GM12891 (cell line): ENCODE results near the gene DCLK2.
A peak's percentile ranks its signal among the peaks of the same experiment; 100 is the strongest.
"Not testable (repeated sequence)": the region's sequence is repeated elsewhere in the genome, so short reads cannot be mapped to it uniquely, and the experiment has no call there.

Experiments
- DNase-seq: peaks from one replicate; pipeline ENCODE4 v3.0.0; 2011; ENCODE audit warnings: low spot score; ENCODE audit not compliant: insufficient read length
- FAIRE-seq: peaks from 2 replicates; lab custom pipeline; 2011; peaks lifted over from hg19 to GRCh38; lab: Jason Lieb, UNC
- PAX5 ChIP-seq: IDR thresholded peaks from 2 replicates; pipeline ENCODE4 v1.6.1; 2011; ENCODE audit warnings: low read length, moderate library complexity, mild to moderate bottlenecking; ENCODE audit not compliant: insufficient read depth, severe bottlenecking
- POLR2A ChIP-seq: IDR thresholded peaks from 2 replicates; pipeline ENCODE4 v1.6.1; 2011; ENCODE audit warnings: low read depth, low read length, control low read depth
- POLR2AphosphoS5 ChIP-seq: IDR thresholded peaks from 2 replicates; pipeline ENCODE4 v1.6.1; 2011; ENCODE audit warnings: low read depth, low read length, control low read depth
- POU2F2 ChIP-seq: IDR thresholded peaks from 2 replicates; pipeline ENCODE4 v1.6.1; 2011; ENCODE audit warnings: low read depth, mild to moderate bottlenecking, control low read depth, low read length, moderate library complexity
- SPI1 ChIP-seq: IDR thresholded peaks from 2 replicates; pipeline ENCODE4 v1.6.1; 2011; ENCODE audit warnings: low read depth, low read length, control low read depth
- TAF1 ChIP-seq: IDR thresholded peaks from 2 replicates; pipeline ENCODE4 v1.6.1; 2011; ENCODE audit warnings: low read depth, low read length, control low read depth

The DCLK2 gene

GRCh38 chr4:150192986-150193385, 114.7 kb downstream of the DCLK2 start:
- TF ChIP-seq TAF1 (no peak), SPI1 (no peak), POU2F2 (no peak), POLR2AphosphoS5 (no peak), POLR2A (no peak), PAX5 (no peak)
- DNase-seq: no peak
- no peak for FAIRE-seq

GRCh38 chr4:150197256-150197655, 119.0 kb downstream of the DCLK2 start:
- not testable (repeated sequence) for FAIRE-seq, DNase-seq

GRCh38 chr4:150199056-150199455, 120.8 kb downstream of the DCLK2 start:
- FAIRE-seq (no peak), DNase-seq (no peak)
- TF ChIP-seq POU2F2: no peak
- no peak for TF ChIP-seq POLR2AphosphoS5
- no peak for TF ChIP-seq SPI1
- no peak for TF ChIP-seq POLR2A
- TF ChIP-seq TAF1: no peak
- TF ChIP-seq PAX5: no peak

DNA sequence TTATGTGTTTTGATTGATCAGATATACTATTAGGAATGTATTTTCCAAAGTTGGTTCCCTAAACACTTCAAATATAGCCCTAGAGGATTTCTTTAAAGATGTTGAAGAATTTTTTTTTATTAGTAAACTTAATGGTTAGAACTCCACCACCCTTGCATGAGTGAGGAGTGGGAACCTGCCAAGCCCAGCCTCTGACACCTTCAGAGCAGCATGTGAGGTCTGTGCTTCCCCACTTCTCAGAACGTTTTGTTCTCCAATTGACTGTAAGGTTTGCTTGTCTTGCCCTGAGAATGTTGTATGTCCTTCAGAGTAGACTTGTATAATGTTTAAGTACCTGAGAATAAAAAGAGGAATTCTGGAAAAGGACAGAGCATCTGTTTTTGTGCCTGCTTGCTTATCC, 126.8 kb downstream of the DCLK2 start:
- FAIRE-seq: no peak
- no peak for TF ChIP-seq SPI1
- TF ChIP-seq PAX5: no peak
- TF ChIP-seq POLR2AphosphoS5: no peak
- TF ChIP-seq POU2F2: no peak
- TF ChIP-seq POLR2A: no peak
- TF ChIP-seq TAF1: no peak
- no peak for DNase-seq

- no peak for FAIRE-seq
- no peak for DNase-seq
- TF ChIP-seq TAF1 (no peak), POLR2AphosphoS5 (no peak), SPI1 (no peak), POLR2A (no peak), POU2F2 (no peak), PAX5 (no peak)
These were observed 128.0 kb downstream of the DCLK2 start for GRCh38 chr4:150206265-150206664.

DNA sequence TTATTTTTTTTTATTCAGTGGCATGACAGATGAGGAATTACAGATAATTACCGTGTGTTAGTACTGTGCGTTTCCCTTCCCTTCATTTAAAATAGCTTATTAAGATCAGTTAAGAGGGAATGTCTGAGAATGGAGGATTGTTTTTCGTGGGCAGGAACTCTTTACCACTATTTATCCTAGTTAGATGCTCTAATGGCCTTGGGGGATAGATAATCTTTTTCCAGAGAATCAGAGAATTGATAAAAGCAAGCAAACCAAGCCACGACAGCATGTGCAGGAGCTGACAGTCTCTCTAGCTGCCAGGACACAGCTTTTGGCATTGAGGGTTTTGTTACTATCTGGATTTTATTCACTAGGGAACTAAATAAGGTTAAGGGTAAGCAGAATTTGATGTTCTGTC, 128.7 kb downstream of the DCLK2 start:
- DNase-seq (no peak), FAIRE-seq (no peak)
- TF ChIP-seq TAF1 (no peak), PAX5 (no peak), SPI1 (no peak), POU2F2 (no peak), POLR2A (no peak), POLR2AphosphoS5 (no peak)

GRCh38 chr4:150207871-150208270, 129.6 kb downstream of the DCLK2 start:
- DNase-seq (no peak), FAIRE-seq (no peak)
- TF ChIP-seq PAX5 (no peak), POLR2AphosphoS5 (no peak), SPI1 (no peak), POU2F2 (no peak), TAF1 (no peak), POLR2A (no peak)

GRCh38 chr4:150209140-150209829, 131.0 kb downstream of the DCLK2 start:
- TF ChIP-seq POU2F2 (no peak), POLR2A (no peak), TAF1 (no peak), POLR2AphosphoS5 (no peak), PAX5 (no peak), SPI1 (no peak)
- FAIRE-seq: no peak
- DNase-seq: peak; percentile 14

DNA sequence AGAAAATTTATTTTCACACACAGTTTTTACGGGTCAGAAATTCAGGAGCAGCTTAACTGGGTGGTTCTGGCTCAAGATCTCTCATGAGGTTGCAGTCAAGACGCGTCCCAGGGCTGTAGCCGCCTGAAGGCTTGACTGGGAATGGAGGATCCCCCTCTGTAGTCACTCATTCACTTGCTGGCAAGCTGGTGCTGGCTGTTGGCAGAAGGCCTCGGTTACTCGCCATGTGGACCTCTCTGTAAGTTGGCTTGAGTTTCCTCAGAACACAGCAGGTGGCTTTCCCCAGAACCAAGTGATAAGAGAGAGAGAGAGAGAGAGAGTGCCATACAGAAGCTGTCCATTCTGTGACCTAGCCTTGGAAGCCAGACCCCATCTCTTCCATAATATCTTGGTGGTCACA, 132.8 kb downstream of the DCLK2 start:
- no peak for FAIRE-seq
- no peak for DNase-seq
- TF ChIP-seq POLR2AphosphoS5: no peak
- TF ChIP-seq POLR2A: no peak
- TF ChIP-seq TAF1: no peak
- TF ChIP-seq PAX5: no peak
- TF ChIP-seq SPI1: no peak
- TF ChIP-seq POU2F2: no peak

DNA sequence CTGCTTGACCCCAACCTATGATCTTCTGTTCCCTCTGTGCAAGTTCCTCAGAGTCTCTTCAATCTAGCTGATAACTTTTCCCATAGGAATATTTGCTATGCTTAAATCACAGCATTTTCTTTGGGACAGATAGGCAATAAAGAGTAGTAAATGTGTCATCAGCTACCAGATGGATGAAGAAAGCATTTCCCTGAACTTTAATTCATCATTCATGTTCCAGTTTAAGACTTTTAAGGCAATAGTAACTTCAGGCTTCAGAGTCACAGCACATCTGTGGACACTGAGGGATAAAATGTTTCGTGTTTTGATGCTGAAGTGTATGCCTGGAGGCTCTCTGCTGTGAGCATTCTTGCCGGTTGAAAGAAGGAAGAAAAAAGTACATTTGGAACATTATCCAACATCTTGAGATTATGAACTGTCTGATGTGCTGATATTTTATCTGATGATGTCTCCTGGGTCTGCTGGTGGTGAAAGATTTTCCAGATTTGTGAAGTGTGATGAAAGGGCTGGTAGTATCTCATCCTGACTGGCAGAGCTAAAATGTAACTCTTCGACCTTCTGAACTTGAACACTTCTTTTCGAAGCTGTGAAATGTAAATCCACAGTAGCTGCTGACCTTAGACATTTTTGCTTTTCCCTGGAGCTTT, 133.7 kb downstream of the DCLK2 start:
- DNase-seq: no peak
- TF ChIP-seq TAF1: no peak
- no peak for TF ChIP-seq POLR2A
- no peak for TF ChIP-seq SPI1
- no peak for TF ChIP-seq PAX5
- TF ChIP-seq POLR2AphosphoS5: no peak
- TF ChIP-seq POU2F2: no peak
- no peak for FAIRE-seq
